ENCODE results near the gene GGT6.

GGT6 gene

GRCh38 chr17:4558347-4558971, 1.9 kb downstream of the GGT6 start:
- Histone ChIP-seq H3K4me1 (peaks cover 14% of the 10 kb centered on the region), H3K36me3 (replicated peaks) (peaks cover 8% of the 10 kb centered on the region), H3K4me3 (no peak overlapping the region), H3K9me3 (no peaks in the 10 kb centered on the region), H3K27me3 (ENCODE audit: low read depth) (0 out of 2 replicates have a peak, but pooled peaks cover 5% of the 10 kb centered on the region)
- in situ Hi-C loops (cut with MboI; ENCODE audit: low sequenced_read_pairs): no loop called here
- DNase-seq (ENCODE audit: low spot score in 2 of 2): no peak

GRCh38 chr17:4557626-4558346, 2.6 kb downstream of the GGT6 start:
- Histone ChIP-seq H3K36me3 (replicated peaks) (peaks cover 15% of the 10 kb centered on the region), H3K4me1 (peaks cover 14% of the 10 kb centered on the region), H3K4me3 (no peak overlapping the region), H3K9me3 (no peaks in the 10 kb centered on the region), H3K27me3 (ENCODE audit: low read depth) (0 out of 2 replicates have a peak, but pooled peaks cover 2% of the 10 kb centered on the region)
- in situ Hi-C loops (cut with MboI; ENCODE audit: low sequenced_read_pairs): no loop called here
- no peak for DNase-seq (ENCODE audit: low spot score in 2 of 2)

- H3K4me3 ChIP-seq: no peak overlapping the region
- DNase-seq (ENCODE audit: low spot score in 2 of 2): no peak
- peaks cover 23% of the 10 kb centered on the region for H3K36me3 ChIP-seq (replicated peaks)
- no peaks in the 10 kb centered on the region for H3K9me3 ChIP-seq
- peaks cover 14% of the 10 kb centered on the region for H3K4me1 ChIP-seq
- in situ Hi-C loops (cut with MboI; ENCODE audit: low sequenced_read_pairs): no loop called here
- no peaks in the 10 kb centered on the region for H3K27me3 ChIP-seq (ENCODE audit: low read depth)
Measured at GRCh38 chr17:4556996-4557395, 3.4 kb downstream of the GGT6 start.

GRCh38 chr17:4555873-4556759, 4.3 kb downstream of the GGT6 start:
- in situ Hi-C loops (cut with MboI; ENCODE audit: low sequenced_read_pairs): no loop called here
- no peaks in the 10 kb centered on the region for H3K9me3 ChIP-seq
- H3K4me1 ChIP-seq: peaks cover 14% of the 10 kb centered on the region
- no peak for DNase-seq (ENCODE audit: low spot score in 2 of 2)
- peak overlapping the region; percentile 94 for H3K4me3 ChIP-seq
- H3K27me3 ChIP-seq (ENCODE audit: low read depth): no peaks in the 10 kb centered on the region
- H3K36me3 ChIP-seq (replicated peaks): peaks cover 32% of the 10 kb centered on the region

GRCh38 chr17:4554997-4555799, 5.2 kb downstream of the GGT6 start, which contains the start of gene MYBBP1A:
TSS of gene MYBBP1A (minus strand) at chr17:4555384. CDS start at chr17:4555324, 60 bp downstream.
- peak; percentile 94 to 98 for DNase-seq (ENCODE audit: low spot score in 2 of 2)
- H3K4me3 ChIP-seq: peak within 1 kb of the TSS; percentile 94
- peaks cover 41% of the 10 kb centered on the region for H3K36me3 ChIP-seq (replicated peaks)
- no peaks in the 10 kb centered on the region for H3K27me3 ChIP-seq (ENCODE audit: low read depth)
- H3K4me1 ChIP-seq: peaks cover 14% of the 10 kb centered on the region
- H3K9me3 ChIP-seq: no peaks in the 10 kb centered on the region
- in situ Hi-C loops (cut with MboI; ENCODE audit: low sequenced_read_pairs): no loop called here

GRCh38 chr17:4554441-4554996, 5.9 kb downstream of the GGT6 start:
- Histone ChIP-seq H3K4me1 (peaks cover 14% of the 10 kb centered on the region), H3K27me3 (ENCODE audit: low read depth) (no peaks in the 10 kb centered on the region), H3K36me3 (replicated peaks) (peaks cover 46% of the 10 kb centered on the region), H3K9me3 (no peaks in the 10 kb centered on the region), H3K4me3 (peak overlapping the region; percentile 94)
- in situ Hi-C loops (cut with MboI; ENCODE audit: low sequenced_read_pairs): no loop called here
- DNase-seq (ENCODE audit: low spot score in 2 of 2): no peak

- no peaks in the 10 kb centered on the region for H3K9me3 ChIP-seq
- H3K4me1 ChIP-seq: peaks cover 14% of the 10 kb centered on the region
- in situ Hi-C loops (cut with MboI; ENCODE audit: low sequenced_read_pairs): no loop called here
- H3K36me3 ChIP-seq (replicated peaks): peaks cover 54% of the 10 kb centered on the region
- H3K4me3 ChIP-seq: peak overlapping the region; percentile 94
- no peaks in the 10 kb centered on the region for H3K27me3 ChIP-seq (ENCODE audit: low read depth)
- DNase-seq (ENCODE audit: low spot score in 2 of 2): no peak
Measured at GRCh38 chr17:4553669-4554068, 6.7 kb downstream of the GGT6 start.

- H3K9me3 ChIP-seq: no peaks in the 10 kb centered on the region
- H3K27me3 ChIP-seq (ENCODE audit: low read depth): no peaks in the 10 kb centered on the region
- DNase-seq (ENCODE audit: low spot score in 2 of 2): no peak
- in situ Hi-C loops (cut with MboI; ENCODE audit: low sequenced_read_pairs): no loop called here
- H3K4me1 ChIP-seq: peaks cover 14% of the 10 kb centered on the region
- no peak overlapping the region for H3K4me3 ChIP-seq
- peaks cover 71% of the 10 kb centered on the region for H3K36me3 ChIP-seq (replicated peaks)
Measured at GRCh38 chr17:4551796-4552525, 8.4 kb downstream of the GGT6 start.

- Histone ChIP-seq H3K36me3 (replicated peaks) (peaks cover 79% of the 10 kb centered on the region), H3K27me3 (ENCODE audit: low read depth) (no peaks in the 10 kb centered on the region)
Measured at GRCh38 chr17:4551141-4551540, 9.2 kb downstream of the GGT6 start.

GRCh38 chr17:4550534-4551039, 9.8 kb downstream of the GGT6 start:
- Histone ChIP-seq H3K4me3 (no peak overlapping the region), H3K4me1 (peaks cover 10% of the 10 kb centered on the region), H3K9me3 (no peaks in the 10 kb centered on the region), H3K36me3 (replicated peaks) (peaks cover 85% of the 10 kb centered on the region), H3K27me3 (ENCODE audit: low read depth) (no peaks in the 10 kb centered on the region)
- no peak for DNase-seq (ENCODE audit: low spot score in 2 of 2)
- in situ Hi-C loops (cut with MboI; ENCODE audit: low sequenced_read_pairs): no loop called here

More at GRCh38 chr17:4551141-4551540, 9.2 kb downstream of the GGT6 start:
- H3K9me3 ChIP-seq: no peaks in the 10 kb centered on the region
- no peak for DNase-seq (ENCODE audit: low spot score in 2 of 2)
- peaks cover 14% of the 10 kb centered on the region for H3K4me1 ChIP-seq
- in situ Hi-C loops (cut with MboI; ENCODE audit: low sequenced_read_pairs): no loop called here
- no peak overlapping the region for H3K4me3 ChIP-seq

GRCh38 chr17:4549781-4550533, 10.4 kb downstream of the GGT6 start:
- in situ Hi-C loops (cut with MboI; ENCODE audit: low sequenced_read_pairs): no loop called here
- Histone ChIP-seq H3K27me3 (ENCODE audit: low read depth) (no peaks in the 10 kb centered on the region), H3K4me1 (peaks cover 7% of the 10 kb centered on the region; the same call in 1 of the 2 replicates), H3K9me3 (no peaks in the 10 kb centered on the region), H3K4me3 (no peak overlapping the region), H3K36me3 (replicated peaks) (peaks cover 91% of the 10 kb centered on the region)
- DNase-seq (ENCODE audit: low spot score in 2 of 2): no peak
